A549 (cell line): ENCODE measurements around the gene LRRC1. TPM values are rescaled to one million over a fixed set of nuclear protein-coding genes. Genes with fewer than 3 reads are reported as not detected.

ENCODE experiments used
- ATAC-seq, 2 experiments: fragments of 200-7000 bp in 1 of 2; fragments of >200 bp in 1 of 2; cut with Nextera tagmentation in 1 of 2; cut with Tn5 transposase in 1 of 2; 3 replicates each; pipeline versions ENCODE4 v1.8.0 to v1.9.1; 2018 to 2020; ENCODE audit warnings: mild to moderate bottlenecking in 1 of 2, moderate library complexity in 1 of 2
- CTCF ChIA-PET: fragments of 300-600 bp; sonication (Branson Sonifier 250); formaldehyde crosslinking; extraction: SDS; loops from one replicate; lab custom pipeline; 2021; ENCODE audit warnings: antibody characterized with exemption, inconsistent platforms; lab: Yijun Ruan, JAX
- POLR2A ChIA-PET: fragments of 350-600 bp; formaldehyde crosslinking; extraction: SDS; loops from one replicate; lab custom pipeline; 2021; ENCODE audit warnings: antibody characterized with exemption, inconsistent platforms; lab: Yijun Ruan, JAX
- DNase-seq, 2 experiments: peaks; one replicate each; pipeline versions ENCODE4 v3.0.0 to v3.0.0-alpha.2; 2011 to 2016; ENCODE audit warnings: low read depth in 1 of 2, low spot score in 1 of 2
- FAIRE-seq: peaks from 2 replicates; lab custom pipeline; 2011; peaks lifted over from hg19 to GRCh38; lab: Jason Lieb, UNC
- H3K27ac ChIP-seq, 2 experiments: fragments of >200 bp; sonication (Bioruptor Twin); formaldehyde crosslinking; 3 replicates each; pipeline ENCODE4 v1.5.1; 2016 to 2017
- H3K4me1 ChIP-seq: fragments of >200 bp; sonication (Bioruptor Twin); formaldehyde crosslinking; 3 replicates; pipeline ENCODE4 v1.6.1; 2016
- H3K4me2 ChIP-seq: fragments of >200 bp; sonication (Bioruptor Twin); formaldehyde crosslinking; 3 replicates; pipeline ENCODE4 v1.6.1; 2016
- H3K4me3 ChIP-seq: fragments of >200 bp; sonication (Bioruptor Twin); formaldehyde crosslinking; 3 replicates; pipeline ENCODE4 v1.5.1; 2016
- H3K9me3 ChIP-seq: fragments of >200 bp; sonication (Bioruptor Twin); formaldehyde crosslinking; 3 replicates; pipeline ENCODE4 v1.6.1; 2016
- CHD2 ChIP-seq: fragments of 150-350 bp; IDR thresholded peaks from 2 replicates; pipeline ENCODE4 v1.6.1; 2014; ENCODE audit warnings: low read length; ENCODE audit not compliant: partially characterized antibody
- CTCF ChIP-seq: fragments of >200 bp; sonication (Bioruptor Twin); formaldehyde crosslinking; IDR thresholded peaks from 3 replicates; pipeline ENCODE4 v1.5.1; 2016
- EHF ChIP-seq: fragments of 250-450 bp; sonication (Bioruptor Pico); IDR thresholded peaks from 2 replicates; pipeline ENCODE4 v1.5.0; 2020; ENCODE audit warnings: mild to moderate bottlenecking
- EP300 ChIP-seq, 2 experiments: fragments of >200 bp; sonication (Bioruptor Twin); formaldehyde crosslinking; IDR thresholded peaks; 2 replicates in 1 of 2; 3 replicates in 1 of 2; pipeline ENCODE4 v1.6.1; 2016 to 2017
- ESRRA ChIP-seq: fragments of 150-350 bp; IDR thresholded peaks from 2 replicates; pipeline ENCODE4 v1.6.1; 2014; ENCODE audit warnings: mild to moderate bottlenecking, low read length, borderline replicate concordance
- FOSB ChIP-seq: fragments of 250-450 bp; sonication (Bioruptor Pico); IDR thresholded peaks from 2 replicates; pipeline ENCODE4 v1.5.0; 2020; ENCODE audit warnings: mild to moderate bottlenecking, moderate library complexity
- FOSL2 ChIP-seq, 2 experiments: fragments of 450-650 bp in 1 of 2; fragments of >200 bp in 1 of 2; sonication (Bioruptor Twin) in 1 of 2; formaldehyde crosslinking; IDR thresholded peaks; 2 replicates each; pipeline versions ENCODE4 v1.5.0 to v1.6.1; 2016 to 2020; ENCODE audit warnings: mild to moderate bottlenecking in 1 of 2, moderate library complexity in 1 of 2
- HES2 ChIP-seq: fragments of >200 bp; sonication (Bioruptor Twin); formaldehyde crosslinking; IDR thresholded peaks from 2 replicates; pipeline ENCODE4 v1.6.1; 2016
- HEYL ChIP-seq: fragments of 250-450 bp; sonication (Bioruptor Pico); IDR thresholded peaks from 2 replicates; pipeline ENCODE4 v1.8.0; 2021; ENCODE audit warnings: mild to moderate bottlenecking, moderate library complexity
- HOXA7 ChIP-seq: fragments of 250-450 bp; sonication (Bioruptor Pico); IDR thresholded peaks from 2 replicates; pipeline ENCODE4 v1.5.0; 2020; ENCODE audit warnings: mild to moderate bottlenecking, moderate library complexity
- HOXB13 ChIP-seq: fragments of 250-450 bp; sonication (Bioruptor Pico); IDR thresholded peaks from 2 replicates; pipeline ENCODE4 v1.5.0; 2020; ENCODE audit warnings: low read depth, mild to moderate bottlenecking, moderate library complexity
- HOXB5 ChIP-seq: fragments of 250-450 bp; sonication (Bioruptor Pico); IDR thresholded peaks from 2 replicates; pipeline ENCODE4 v1.5.0; 2020; ENCODE audit warnings: mild to moderate bottlenecking, moderate library complexity
- JUN ChIP-seq, 2 experiments: fragments of >200 bp; sonication (Bioruptor Twin); formaldehyde crosslinking; IDR thresholded peaks; 2 replicates in 1 of 2; 3 replicates in 1 of 2; pipeline ENCODE4 v1.6.1; 2016 to 2017
- KDM1A ChIP-seq: fragments of 200-600 bp; sonication (generic); IDR thresholded peaks from 2 replicates; pipeline ENCODE4 v1.6.1; 2016; ENCODE audit warnings: low read depth, mild to moderate bottlenecking
- KDM5A ChIP-seq: fragments of 200-600 bp; sonication (generic); IDR thresholded peaks from 2 replicates; pipeline ENCODE4 v1.6.1; 2016; ENCODE audit warnings: antibody characterized with exemption, mild to moderate bottlenecking
- MAFK ChIP-seq: fragments of 450-650 bp; IDR thresholded peaks from 2 replicates; pipeline ENCODE4 v1.6.1; 2014; ENCODE audit not compliant: partially characterized antibody
- MAX ChIP-seq: IDR thresholded peaks from 2 replicates; pipeline ENCODE4 v1.6.1; 2012
- NPAS2 ChIP-seq: fragments of 250-450 bp; sonication (Bioruptor Pico); IDR thresholded peaks from 2 replicates; pipeline ENCODE4 v1.8.0; 2022; ENCODE audit warnings: mild to moderate bottlenecking, moderate library complexity, borderline replicate concordance
- NR3C1 ChIP-seq: fragments of >200 bp; sonication (Bioruptor Twin); formaldehyde crosslinking; IDR thresholded peaks from 3 replicates; pipeline ENCODE4 v1.6.1; 2017
- PBX3 ChIP-seq: IDR thresholded peaks from 2 replicates; pipeline ENCODE4 v1.6.1; 2012
- POLR2AphosphoS2 ChIP-seq: conservative IDR thresholded peaks from 2 replicates; pipeline ENCODE4 v1.6.1; 2012; ENCODE audit warnings: low read length, improper control_type of control experiment, inconsistent platforms
- RAD21 ChIP-seq, 2 experiments: fragments of >200 bp in 1 of 2; sonication (Bioruptor Twin) in 1 of 2; formaldehyde crosslinking in 1 of 2; IDR thresholded peaks in 1 of 2; conservative IDR thresholded peaks in 1 of 2; 2 replicates in 1 of 2; 3 replicates in 1 of 2; pipeline ENCODE4 v1.6.1; 2012 to 2018; ENCODE audit warnings: inconsistent platforms in 1 of 2
- RCOR1 ChIP-seq: fragments of 150-350 bp; IDR thresholded peaks from 2 replicates; pipeline ENCODE4 v1.6.1; 2014; ENCODE audit warnings: antibody characterized with exemption, low read length, low read depth
- REST ChIP-seq: fragments of 200-600 bp; sonication (generic); IDR thresholded peaks from 2 replicates; pipeline ENCODE4 v1.6.1; 2016; ENCODE audit warnings: antibody characterized with exemption, mild to moderate bottlenecking, moderate library complexity
- WGBS: methylation state at CpG from one replicate; pipeline ENCODE4 v1.1.6; 2017; ENCODE audit errors: missing lambda C conversion rate; 5-methylcytosine and 5-hydroxymethylcytosine counted together
- polyA plus RNA-seq, 4 experiments: library from polyadenylated mRNA; depleted of rRNA in 3 of 4; stranded (reverse); fragments of >200 nt; fragmentation: RNase III in 1 of 4; extraction: RNeasy Plus Mini Kit Qiagen cat#74134 plus additional on column Dnase treatment in 1 of 4; gene quantifications; 2 replicates in 3 of 4; 3 replicates in 1 of 4; pipeline ENCODE4 v1.2.3, GENCODE V29; 2011 to 2017

The LRRC1 gene
- polyA plus RNA-seq, 2 of the 4 experiments (the other 2 are of a cell fraction): 5.2 to 8.0 TPM

- TF ChIP-seq HEYL (CRISPR knock-in tag): no peak
- no peak for TF ChIP-seq KDM1A
- TF ChIP-seq NPAS2 (CRISPR knock-in tag): no peak
- TF ChIP-seq ESRRA: no peak
- TF ChIP-seq EHF (CRISPR knock-in tag): no peak
- TF ChIP-seq POLR2AphosphoS2: no peak
These were observed 133.8 kb downstream of the LRRC1 start (continued) for GRCh38 chr6:53928641-53929040.

- CTCF ChIA-PET: no interaction called here
- Histone ChIP-seq H3K4me1 (no peaks in the 10 kb centered on the region), H3K9me3 (no peaks in the 10 kb centered on the region), H3K27ac (no peak overlapping the region), H3K4me2 (0 out of 3 replicates have a peak overlapping the region, but pooled peaks have one; percentile 9), H3K4me3 (no peak overlapping the region)
- no peak for FAIRE-seq
- no peak for DNase-seq
- ATAC-seq: no peak
- 90% methylated on average over 4 of the region's 4 CpGs for WGBS
- TF ChIP-seq NPAS2 (CRISPR knock-in tag) (no peak), FOSL2 (IDR thresholded peaks at IDR 0.05) (no peak), FOSL2 (CRISPR knock-in tag; IDR thresholded peaks at IDR 0.05) (peak; percentile 46; the same call in 1 of the 2 replicates)
- TF ChIP-seq, all 56 proteins: peak for 1
- POLR2A ChIA-PET: no interaction called here
These were observed 134.4 kb downstream of the LRRC1 start for GRCh38 chr6:53929041-53929820.

- DNase-seq: no peak
- no peak for ATAC-seq
- H3K27ac ChIP-seq: no peak overlapping the region
- CTCF ChIA-PET: no interaction called here
- TF ChIP-seq MAFK (no peak), JUN (IDR thresholded peaks at IDR 0.05) (no peak), FOSB (CRISPR knock-in tag) (no peak), CTCF (no peak), CHD2 (no peak), HES2 (no peak), ESRRA (no peak)
- TF ChIP-seq, all 56 proteins: peak for 0
- Histone ChIP-seq H3K9me3 (no peaks in the 10 kb centered on the region), H3K4me3 (no peak overlapping the region), H3K4me1 (no peaks in the 10 kb centered on the region), H3K4me2 (no peak overlapping the region)
- WGBS: 93% methylated on average over 6 of the region's 6 CpGs
- POLR2A ChIA-PET: interaction anchor here (0.6 kb wide), 1 partner anchor 1171 kb away, joined by 3 read pairs; no protein-coding TSS in a partner anchor
- no peak for FAIRE-seq
These were observed 135.0 kb downstream of the LRRC1 start for GRCh38 chr6:53929821-53930120.

- WGBS: 100% methylated on average over 1 of the region's 1 CpG
- ChIA-PET POLR2A (interaction anchor here (0.6 kb wide), 1 partner anchor 1171 kb away, joined by 3 read pairs; no protein-coding TSS in a partner anchor), CTCF (interaction anchor here (1.0 kb wide), 1 partner anchor 18 kb away, joined by 3 read pairs; no protein-coding TSS in a partner anchor)
- ATAC-seq (no peak), FAIRE-seq (no peak), DNase-seq (no peak)
- no peak overlapping the region for H3K27ac ChIP-seq
- H3K9me3 ChIP-seq: no peaks in the 10 kb centered on the region
- no peak overlapping the region for H3K4me3 ChIP-seq
- no peaks in the 10 kb centered on the region for H3K4me1 ChIP-seq
- H3K4me2 ChIP-seq: no peak overlapping the region
- TF ChIP-seq KDM1A (no peak), RCOR1 (no peak), PBX3 (no peak), HOXB5 (CRISPR knock-in tag) (no peak), REST (no peak), HOXA7 (CRISPR knock-in tag) (no peak), MAX (no peak), NR3C1 (no peak), RAD21 (conservative IDR thresholded peaks at IDR 0.05 in 1 of 2, IDR thresholded peaks at IDR 0.05 in 1 of 2) (no peak), HEYL (CRISPR knock-in tag) (no peak), EP300 (IDR thresholded peaks at IDR 0.05) (no peak), KDM5A (no peak), HOXB13 (CRISPR knock-in tag) (no peak)
These were observed 135.5 kb downstream of the LRRC1 start for GRCh38 chr6:53930330-53930729.
